Superior temporal gyrus (tissue), 1 donor: Measurements from ENCODE around the gene MAP3K20.
"Not testable (repeated sequence)": the region's sequence is repeated elsewhere in the genome, so short reads cannot be mapped to it uniquely, and the experiment has no call there.

Experiments
- DNase-seq: peaks from one replicate; pipeline ENCODE4 v3.0.0-alpha.2; 2016; ENCODE audit errors: extremely low spot score

The MAP3K20 gene

GRCh38 chr2:173202570-173202969, 126.9 kb downstream of the MAP3K20 start:
- no peak for DNase-seq

- DNase-seq, result no peak
These were observed 128.7 kb downstream of the MAP3K20 start for GRCh38 chr2:173204316-173204715.

- peak; percentile 61 for DNase-seq
These were observed 129.7 kb downstream of the MAP3K20 start for GRCh38 chr2:173205375-173205774.

- DNase-seq, result not testable (repeated sequence)
These were observed 131.5 kb downstream of the MAP3K20 start for GRCh38 chr2:173207124-173207523.

- peak; percentile 91 for DNase-seq
These were observed 134.9 kb downstream of the MAP3K20 start for GRCh38 chr2:173210270-173211196.

- no peak for DNase-seq
These were observed 137.5 kb downstream of the MAP3K20 start for GRCh38 chr2:173213181-173213580.

- no peak for DNase-seq
These were observed 138.6 kb downstream of the MAP3K20 start for GRCh38 chr2:173214213-173214612.

GRCh38 chr2:173215316-173215715, 139.7 kb downstream of the MAP3K20 start:
- no peak for DNase-seq

GRCh38 chr2:173216051-173216450, 140.4 kb downstream of the MAP3K20 start:
- DNase-seq, result no peak

GRCh38 chr2:173216668-173217067, 141.0 kb downstream of the MAP3K20 start:
- DNase-seq, result no peak

GRCh38 chr2:173217116-173217840, 141.6 kb downstream of the MAP3K20 start:
- no peak for DNase-seq

GRCh38 chr2:173218326-173219056, 142.8 kb downstream of the MAP3K20 start:
- no peak for DNase-seq

- no peak for DNase-seq
These were observed 145.6 kb downstream of the MAP3K20 start for GRCh38 chr2:173221132-173221695.

GRCh38 chr2:173221937-173222594, 146.4 kb downstream of the MAP3K20 start:
- DNase-seq, result no peak

GRCh38 chr2:173223871-173224270, 148.2 kb downstream of the MAP3K20 start:
- no peak for DNase-seq

GRCh38 chr2:173226899-173227698, 151.5 kb downstream of the MAP3K20 start:
- peak; percentile 26 for DNase-seq

- no peak for DNase-seq
These were observed 153.4 kb downstream of the MAP3K20 start for GRCh38 chr2:173229086-173229485.

GRCh38 chr2:173230181-173230580, 154.5 kb downstream of the MAP3K20 start:
- DNase-seq, result no peak

GRCh38 chr2:173231042-173231441, 155.4 kb downstream of the MAP3K20 start:
- DNase-seq, result no peak

GRCh38 chr2:173231465-173231864, 155.8 kb downstream of the MAP3K20 start:
- no peak for DNase-seq
